Small intestine (tissue), 7 donors: Measurements from ENCODE around the gene CACNA2D3. TPM values are rescaled to one million over a fixed set of nuclear protein-coding genes. Genes with fewer than 3 reads are reported as not detected.

Source experiments
- DNase-seq, 2 donors: peaks; one replicate each; pipeline versions ENCODE4 v3.0.0 to v3.0.0-alpha.2; 2013
- FAIRE-seq: peaks from 2 replicates; lab custom pipeline; 2012; peaks lifted over from hg19 to GRCh38; lab: Jason Lieb, UNC
- H3K27ac ChIP-seq, 3 donors: one replicate each; pipeline ENCODE4 v1.5.1; 2013; ENCODE audit warnings: low read length in 2 of 3, mild to moderate bottlenecking in 2 of 3, control low read depth in 1 of 3, inconsistent platforms in 1 of 3, low read depth in 1 of 3, moderate library complexity in 1 of 3
- H3K27me3 ChIP-seq, 3 donors: one replicate each; pipeline ENCODE4 v1.6.1; 2013; ENCODE audit warnings: low read length in 3 of 3, inconsistent platforms in 1 of 3; ENCODE audit not compliant: control insufficient read depth in 3 of 3, insufficient read depth in 3 of 3
- H3K36me3 ChIP-seq, 3 donors: one replicate each; pipeline ENCODE4 v1.6.1; 2013; ENCODE audit warnings: low read length in 3 of 3, inconsistent platforms in 1 of 3, low read depth in 1 of 3, mild to moderate bottlenecking in 1 of 3, moderate library complexity in 1 of 3; ENCODE audit not compliant: control insufficient read depth in 3 of 3, insufficient read depth in 2 of 3
- H3K4me1 ChIP-seq, 3 donors: one replicate each; pipeline ENCODE4 v1.6.1; 2013; ENCODE audit warnings: low read length in 2 of 3, inconsistent platforms in 1 of 3, low read depth in 1 of 3, mild to moderate bottlenecking in 1 of 3, moderate library complexity in 1 of 3; ENCODE audit not compliant: control insufficient read depth in 3 of 3, insufficient read depth in 2 of 3
- H3K4me3 ChIP-seq, 3 donors: one replicate each; pipeline ENCODE4 v1.5.1; 2013; ENCODE audit warnings: low read length in 3 of 3, control low read depth in 1 of 3, inconsistent platforms in 1 of 3, low read depth in 1 of 3, mild to moderate bottlenecking in 1 of 3, moderate library complexity in 1 of 3
- H3K9me3 ChIP-seq, 2 donors: one replicate each; pipeline ENCODE4 v1.6.1; 2013; ENCODE audit warnings: low read depth in 1 of 2, low read length in 1 of 2; ENCODE audit not compliant: control insufficient read depth in 2 of 2, insufficient read depth in 1 of 2
- WGBS, 3 donors: extraction: QIAGEN DNeasy Blood & Tissue Kit; methylation state at CpG; one replicate each; pipeline ENCODE4 v1.1.7; 2013; 5-methylcytosine and 5-hydroxymethylcytosine counted together
- polyA plus RNA-seq, 4 donors: library from polyadenylated mRNA; stranded (reverse) in 3 of 4; unstranded in 1 of 4; fragments of 200-250 nt in 3 of 4; fragments of 120-200 nt in 1 of 4; gene quantifications; one replicate each; pipeline versions ENCODE4 v1.2.1 to v1.2.3, GENCODE V29; 2013
- donor health status: healthy with polysubstance abuse.
- donor health status: control.
- donor health status: control.
- donor health status: Bipolar disorder and iron deficiency.
- donor health status: healthy.

CACNA2D3 gene
- polyA plus RNA-seq, 4 donors = 0.27 to 0.61 TPM; not detected in 2

GRCh38 chr3:55014906-55015305 lies 892.6 kb downstream of the CACNA2D3 start:
- WGBS, 3 donors = 67 to 73% (median 70%) methylated on average over 5 of the region's 5 CpGs
- DNase-seq (no peak), FAIRE-seq (no peak)
- Histone ChIP-seq H3K9me3 (no peaks in the 10 kb centered on the region), H3K4me3 (no peak overlapping the region), H3K4me1 (no peaks in the 10 kb centered on the region), H3K27ac (no peak overlapping the region), H3K36me3 (no peaks in the 10 kb centered on the region), H3K27me3 (no peaks in the 10 kb centered on the region)

DNA sequence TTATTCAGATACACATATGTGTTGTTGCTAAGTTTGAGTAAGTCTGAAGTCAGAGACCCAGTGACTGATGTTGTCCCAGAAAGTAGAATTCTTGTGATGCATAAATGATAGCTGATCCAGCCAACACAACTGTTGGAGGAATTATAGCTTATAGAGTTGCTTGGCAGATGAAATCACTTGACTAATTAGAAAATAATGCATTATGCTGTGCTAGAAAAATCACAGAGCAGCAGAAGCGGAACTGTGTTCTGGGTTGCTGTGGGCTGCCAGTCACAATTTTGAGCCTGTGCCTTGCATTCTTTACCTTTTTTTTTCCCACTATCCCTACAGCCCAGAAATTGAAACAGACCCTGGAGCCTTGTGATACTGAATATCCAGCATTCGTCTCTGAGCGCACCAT lies 895.5 kb downstream of the CACNA2D3 start:
- no peak for FAIRE-seq
- no peaks in the 10 kb centered on the region for H3K9me3 ChIP-seq
- WGBS, 3 donors = 85 to 98% (median 90%) methylated on average over 3 of the region's 3 CpGs
- no peak overlapping the region for H3K4me3 ChIP-seq
- H3K27ac ChIP-seq = no peak overlapping the region
- no peaks in the 10 kb centered on the region for H3K36me3 ChIP-seq
- no peaks in the 10 kb centered on the region for H3K27me3 ChIP-seq
- DNase-seq = no peak
- no peaks in the 10 kb centered on the region for H3K4me1 ChIP-seq

- Histone ChIP-seq H3K4me3 (no peak overlapping the region), H3K9me3 (no peaks in the 10 kb centered on the region), H3K27me3 (no peaks in the 10 kb centered on the region), H3K4me1 (no peaks in the 10 kb centered on the region), H3K36me3 (no peaks in the 10 kb centered on the region), H3K27ac (no peak overlapping the region)
- FAIRE-seq (no peak), DNase-seq (no peak)
- WGBS, 3 donors = 57 to 60% (median 60%) methylated on average over 4 of the region's 4 CpGs
These were observed 908.6 kb downstream of the CACNA2D3 start for GRCh38 chr3:55030938-55031337.

- no peak overlapping the region for H3K27ac ChIP-seq
- H3K27me3 ChIP-seq = no peaks in the 10 kb centered on the region
- no peaks in the 10 kb centered on the region for H3K9me3 ChIP-seq
- no peaks in the 10 kb centered on the region for H3K4me1 ChIP-seq
- no peaks in the 10 kb centered on the region for H3K36me3 ChIP-seq
- H3K4me3 ChIP-seq = no peak overlapping the region
- no peak for DNase-seq
- WGBS, 3 donors = 65 to 77% (median 69%) methylated on average over 5 of the region's 5 CpGs
- FAIRE-seq = no peak
These were observed 914.7 kb downstream of the CACNA2D3 start for GRCh38 chr3:55036883-55037577.

DNA sequence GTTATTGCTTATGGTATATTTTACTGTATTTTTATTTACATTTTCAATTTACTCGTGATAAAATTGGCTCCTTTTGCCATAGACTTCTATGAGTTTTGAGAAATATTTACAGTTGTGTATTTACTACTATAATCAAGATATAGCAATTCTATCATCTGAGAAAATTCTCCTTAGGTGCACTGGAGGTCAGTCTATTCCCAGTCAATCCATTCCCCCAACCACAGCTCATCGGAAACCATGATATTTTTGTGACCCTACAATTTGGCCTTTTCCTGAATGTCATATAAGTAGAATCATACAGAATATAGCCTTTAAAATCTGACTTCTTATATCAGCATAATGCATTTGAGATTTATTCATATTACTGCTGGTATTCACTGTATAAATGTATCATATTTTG lies 920.2 kb downstream of the CACNA2D3 start:
- 67 to 80% (median 70%) methylated on average over 2 of the region's 2 CpGs for WGBS, 3 donors
- Histone ChIP-seq H3K27ac (no peak overlapping the region), H3K9me3 (no peaks in the 10 kb centered on the region), H3K27me3 (no peaks in the 10 kb centered on the region), H3K36me3 (no peaks in the 10 kb centered on the region), H3K4me1 (no peaks in the 10 kb centered on the region), H3K4me3 (no peak overlapping the region)
- DNase-seq = no peak
- FAIRE-seq = no peak

DNA sequence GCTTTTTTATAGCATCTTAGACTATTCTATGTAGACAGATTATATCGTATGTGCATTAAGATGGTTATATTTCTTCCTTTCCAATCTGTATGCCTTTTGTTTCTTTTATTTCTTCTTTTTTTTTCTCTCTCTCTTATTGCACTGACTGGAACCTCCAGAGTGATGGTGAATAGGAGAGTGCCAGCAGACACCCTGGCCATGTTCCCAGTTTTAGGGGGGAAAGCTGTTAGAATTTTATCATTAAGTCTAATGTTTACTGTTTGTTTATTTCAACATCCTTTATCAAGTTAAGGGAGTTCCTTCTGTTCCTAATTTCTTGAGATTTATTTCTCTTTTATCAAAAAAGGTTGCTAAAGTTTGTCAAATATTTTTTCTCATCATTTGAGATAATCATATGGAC lies 922.1 kb downstream of the CACNA2D3 start:
- no peak overlapping the region for H3K4me3 ChIP-seq
- no peaks in the 10 kb centered on the region for H3K4me1 ChIP-seq
- no peaks in the 10 kb centered on the region for H3K9me3 ChIP-seq
- DNase-seq = no peak
- no peaks in the 10 kb centered on the region for H3K27me3 ChIP-seq
- H3K27ac ChIP-seq = no peak overlapping the region
- no peak for FAIRE-seq
- no peaks in the 10 kb centered on the region for H3K36me3 ChIP-seq
- WGBS, 3 donors = 78 to 91% (median 86%) methylated on average over 1 of the region's 1 CpG

DNA sequence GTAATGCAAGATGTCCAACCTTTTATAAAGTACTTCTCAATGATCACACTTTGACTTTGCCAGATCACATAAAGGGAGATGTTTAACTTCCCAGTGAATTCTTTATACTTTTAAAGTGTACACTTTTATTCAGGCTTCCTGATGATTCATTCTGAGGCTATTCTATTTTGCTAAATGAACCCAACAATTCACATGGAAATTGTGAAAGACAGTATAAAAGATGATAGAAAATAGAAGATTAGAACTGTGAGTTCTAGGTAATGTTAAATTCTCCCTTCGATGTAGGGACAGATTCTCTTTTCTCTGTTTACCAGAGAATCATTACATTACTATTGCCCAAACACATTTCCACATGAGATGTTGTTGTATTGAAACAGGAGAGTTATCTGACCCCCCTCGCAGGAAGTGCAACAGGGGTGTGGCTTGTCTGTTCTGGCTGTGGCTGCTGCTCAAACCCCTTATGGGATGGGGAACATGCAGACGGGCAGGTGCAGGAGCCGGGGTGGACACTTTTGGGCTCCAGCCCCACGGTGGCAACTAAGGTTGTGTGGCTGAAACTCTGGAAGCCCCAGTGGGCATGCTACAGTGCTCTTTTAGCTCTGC lies 936.8 kb downstream of the CACNA2D3 start:
- no peak for DNase-seq
- Histone ChIP-seq H3K27ac (no peak overlapping the region), H3K4me1 (no peaks in the 10 kb centered on the region), H3K9me3 (no peaks in the 10 kb centered on the region), H3K36me3 (no peaks in the 10 kb centered on the region), H3K4me3 (no peak overlapping the region), H3K27me3 (no peaks in the 10 kb centered on the region)
- 75 to 82% (median 77%) methylated on average over 5 of the region's 5 CpGs for WGBS, 3 donors
- no peak for FAIRE-seq

- no peaks in the 10 kb centered on the region for H3K27me3 ChIP-seq
- no peak overlapping the region for H3K27ac ChIP-seq
- H3K36me3 ChIP-seq = no peaks in the 10 kb centered on the region
- no peak for FAIRE-seq
- H3K4me3 ChIP-seq = no peak overlapping the region
- H3K4me1 ChIP-seq = no peaks in the 10 kb centered on the region
- WGBS, 3 donors = 65 to 69% (median 67%) methylated on average over 5 of the region's 5 CpGs
- H3K9me3 ChIP-seq = no peaks in the 10 kb centered on the region
- DNase-seq = no peak
These were observed 938.8 kb downstream of the CACNA2D3 start for GRCh38 chr3:55060896-55061719.
